Measurements from ENCODE around the gene ACOT7.

The ACOT7 gene

GRCh38 chr1:6298530-6298929, 95.0 kb downstream of the ACOT7 start:
- in situ Hi-C loops (cut with MboI; ENCODE audit: low sequenced_read_pairs) = no loop called here

- in situ Hi-C loops (cut with MboI; ENCODE audit: low sequenced_read_pairs) = no loop called here
Observed at GRCh38 chr1:6295910-6296309, 97.7 kb downstream of the ACOT7 start.

GRCh38 chr1:6294890-6295556, 98.5 kb downstream of the ACOT7 start:
- in situ Hi-C loops (cut with MboI; ENCODE audit: low sequenced_read_pairs) = no loop called here

- in situ Hi-C loops (cut with MboI; ENCODE audit: low sequenced_read_pairs) = no loop called here
Observed at GRCh38 chr1:6294080-6294889, 99.3 kb downstream of the ACOT7 start.

- in situ Hi-C loops (cut with MboI; ENCODE audit: low sequenced_read_pairs) = no loop called here
Observed at GRCh38 chr1:6292102-6292501, 101.5 kb downstream of the ACOT7 start.

GRCh38 chr1:6288665-6289064, 104.9 kb downstream of the ACOT7 start:
- in situ Hi-C loops (cut with MboI; ENCODE audit: low sequenced_read_pairs) = no loop called here

- in situ Hi-C loops (cut with MboI; ENCODE audit: low sequenced_read_pairs) = no loop called here
Observed at GRCh38 chr1:6288026-6288425, 105.5 kb downstream of the ACOT7 start.

GRCh38 chr1:6287431-6287886, 106.1 kb downstream of the ACOT7 start:
- in situ Hi-C loops (cut with MboI; ENCODE audit: low sequenced_read_pairs) = no loop called here

GRCh38 chr1:6287029-6287428, 106.5 kb downstream of the ACOT7 start:
- in situ Hi-C loops (cut with MboI; ENCODE audit: low sequenced_read_pairs) = no loop called here

- in situ Hi-C loops (cut with MboI; ENCODE audit: low sequenced_read_pairs) = no loop called here
Observed at GRCh38 chr1:6286266-6286665, 107.3 kb downstream of the ACOT7 start.

GRCh38 chr1:6285336-6285735, 108.2 kb downstream of the ACOT7 start:
- in situ Hi-C loops (cut with MboI; ENCODE audit: low sequenced_read_pairs) = no loop called here

- in situ Hi-C loops (cut with MboI; ENCODE audit: low sequenced_read_pairs) = no loop called here
Observed at GRCh38 chr1:6282577-6283270, 110.8 kb downstream of the ACOT7 start.

GRCh38 chr1:6281511-6282402, 111.8 kb downstream of the ACOT7 start:
- in situ Hi-C loops (cut with MboI; ENCODE audit: low sequenced_read_pairs) = no loop called here

GRCh38 chr1:6280761-6281451, 112.7 kb downstream of the ACOT7 start:
- in situ Hi-C loops (cut with MboI; ENCODE audit: low sequenced_read_pairs) = no loop called here

- in situ Hi-C loops (cut with MboI; ENCODE audit: low sequenced_read_pairs) = no loop called here
Observed at GRCh38 chr1:6279613-6280383, 113.8 kb downstream of the ACOT7 start.

- in situ Hi-C loops (cut with MboI; ENCODE audit: low sequenced_read_pairs) = no loop called here
Observed at GRCh38 chr1:6279066-6279465, 114.5 kb downstream of the ACOT7 start.

GRCh38 chr1:6278263-6278662, 115.3 kb downstream of the ACOT7 start:
- in situ Hi-C loops (cut with MboI; ENCODE audit: low sequenced_read_pairs) = no loop called here

GRCh38 chr1:6276811-6277555, 116.6 kb downstream of the ACOT7 start:
- in situ Hi-C loops (cut with MboI; ENCODE audit: low sequenced_read_pairs) = no loop called here
